Activated gamma-delta T cell (primary cell): Measurements from ENCODE around the gene S100A6.

ENCODE experiments used
- DNase-seq: peaks from one replicate; lab custom pipeline; 2025; lab: John Stamatoyannopoulos, UW

Gene S100A6

GRCh38 chr1:153545067-153546055, 9.6 kb upstream of the S100A6 start, which contains the start of gene S100A4:
Gene S100A4, minus strand, starts transcription at chr1:153545806. Its CDS starts 1,012 bp downstream, at chr1:153544794.
- DNase-seq, result no peak

DNA sequence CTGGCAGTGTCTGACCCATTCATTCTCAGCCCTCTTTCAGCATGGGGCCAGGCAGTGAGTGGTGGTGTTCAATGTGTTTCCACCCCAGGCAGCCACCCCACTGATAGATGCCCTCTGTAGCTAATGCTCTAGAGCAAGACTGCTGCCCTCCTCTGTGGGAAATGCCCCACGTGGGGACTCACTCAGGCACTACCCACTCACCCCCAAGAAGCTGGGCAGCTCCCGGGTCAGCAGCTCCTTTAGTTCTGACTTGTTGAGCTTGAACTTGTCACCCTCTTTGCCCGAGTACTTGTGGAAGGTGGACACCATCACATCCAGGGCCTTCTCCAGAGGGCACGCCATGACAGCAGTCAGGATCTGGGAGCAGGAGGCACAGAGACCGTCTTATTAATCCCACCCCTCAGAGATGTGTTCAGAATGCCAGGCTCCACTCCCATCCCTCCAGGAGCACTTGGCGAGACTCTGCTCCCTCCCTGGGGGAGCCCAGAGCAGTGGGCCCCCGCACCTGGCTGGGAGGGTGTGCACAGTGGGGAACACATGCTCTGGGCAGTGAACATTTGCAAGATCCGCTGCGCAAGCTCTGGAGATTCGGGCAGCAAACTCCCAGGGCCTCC, 8.8 kb upstream of the S100A6 start:
- DNase-seq, result no peak

DNA sequence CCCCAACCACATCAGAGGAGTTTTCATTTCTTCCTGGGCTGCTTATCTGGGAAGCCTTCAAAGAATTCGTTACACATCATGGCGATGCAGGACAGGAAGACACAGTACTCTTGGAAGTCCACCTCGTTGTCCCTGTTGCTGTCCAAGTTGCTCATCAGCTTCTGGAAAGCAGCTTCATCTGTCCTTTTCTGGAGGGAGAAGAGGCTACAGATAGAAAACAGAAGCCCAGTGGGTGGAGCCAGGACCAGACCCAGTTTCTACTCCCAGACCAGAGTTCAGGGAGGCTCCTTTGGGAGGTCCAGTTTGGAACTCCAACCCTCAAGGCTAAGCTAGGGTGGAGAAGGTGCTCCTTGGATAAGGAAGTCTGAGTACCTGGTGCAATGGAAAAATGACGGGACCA, 7.9 kb upstream of the S100A6 start:
- no peak for DNase-seq

DNA sequence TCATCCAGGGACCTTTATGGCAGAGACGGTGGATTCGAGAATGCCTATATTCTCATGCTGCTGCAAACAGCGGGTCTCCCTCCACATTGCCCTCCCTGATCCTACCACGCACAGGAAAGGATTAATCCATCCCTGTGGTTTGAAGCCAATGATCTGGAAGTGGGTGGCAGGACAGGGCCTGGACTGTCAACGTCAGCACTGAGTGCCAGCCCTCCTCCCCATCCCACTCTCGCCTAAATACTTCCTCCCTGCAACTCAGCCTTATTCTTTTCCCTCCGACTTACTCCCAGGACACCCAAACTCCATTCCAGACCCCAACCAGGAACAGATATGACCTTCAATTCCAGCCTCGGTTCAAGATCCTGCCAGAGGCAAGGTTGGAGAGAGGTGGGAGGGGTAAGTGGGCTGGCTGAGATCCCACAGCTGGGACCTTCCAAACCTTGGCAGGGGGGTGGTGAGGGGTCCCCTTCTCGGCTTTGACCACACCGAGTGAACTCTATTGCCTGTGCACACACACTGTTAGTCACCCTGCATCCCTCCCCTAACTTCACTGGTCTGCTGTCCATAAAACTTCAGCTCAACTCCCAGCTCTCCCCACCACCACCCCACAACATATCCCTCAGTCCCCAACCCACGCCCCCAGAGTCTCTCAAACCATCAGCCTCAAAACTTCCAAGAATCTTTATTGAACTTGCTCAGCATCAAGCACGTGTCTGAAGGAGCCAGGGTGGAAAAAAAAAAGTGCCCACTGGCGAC, 7.3 kb upstream of the S100A6 start:
- no peak for DNase-seq

DNA sequence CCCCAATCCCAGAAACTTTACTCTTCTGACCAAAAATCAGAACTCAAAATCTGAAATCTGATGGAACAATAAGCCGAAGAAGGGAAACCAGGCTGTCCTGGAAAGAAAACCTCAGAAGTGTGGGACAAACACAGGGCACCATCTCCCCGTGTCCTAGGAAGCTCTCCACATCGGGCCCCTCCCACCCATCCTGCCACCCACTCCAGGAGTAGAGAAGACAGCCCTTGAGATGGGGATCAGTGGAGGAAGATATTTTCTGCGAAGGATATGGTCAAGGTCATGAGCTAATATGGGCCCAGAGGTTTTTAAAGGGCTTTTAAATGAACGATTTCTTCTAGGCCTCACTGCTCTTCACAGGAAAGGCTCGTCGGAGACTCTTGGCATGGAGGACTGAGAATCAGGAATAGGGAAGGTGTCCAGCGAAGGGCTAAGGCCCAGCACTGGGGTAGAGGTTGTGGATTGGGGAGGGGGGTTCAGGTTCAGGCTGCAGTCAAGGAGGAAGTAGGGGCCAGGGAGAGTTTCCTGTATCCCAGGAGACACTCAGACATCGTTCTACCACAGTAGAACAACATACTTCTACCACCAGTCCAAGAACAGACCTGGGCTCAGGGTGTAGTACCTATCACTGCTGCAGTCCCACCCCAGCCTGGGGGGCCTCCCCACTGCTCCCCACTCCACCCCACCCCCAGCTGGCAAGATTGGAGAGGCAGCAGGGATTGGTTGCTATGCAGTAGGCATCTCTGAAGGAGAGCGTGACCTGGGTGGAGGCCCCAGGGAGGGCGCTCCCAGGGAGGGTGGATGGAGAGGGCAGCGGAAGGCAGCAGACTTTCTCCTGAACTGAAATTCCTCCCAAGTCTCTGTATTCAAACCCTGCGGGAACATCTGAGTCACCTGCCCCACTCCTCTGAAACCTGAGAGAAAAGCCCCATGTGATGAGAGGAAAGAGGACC, 6.1 kb upstream of the S100A6 start:
- no peak for DNase-seq

GRCh38 chr1:153540394-153541361, 4.9 kb upstream of the S100A6 start, which contains the start of gene S100A5:
Gene S100A5, minus strand, starts transcription at chr1:153540934. Its CDS starts 743 bp downstream, at chr1:153540191.
- DNase-seq, result no peak

- DNase-seq, result no peak
Measured at GRCh38 chr1:153539395-153540093, 3.8 kb upstream of the S100A6 start.

GRCh38 chr1:153538315-153538821, 2.6 kb upstream of the S100A6 start:
- no peak for DNase-seq

- DNase-seq, result no peak
Measured at GRCh38 chr1:153537376-153537730, 1.6 kb upstream of the S100A6 start.

- DNase-seq, result no peak
Measured at GRCh38 chr1:153536671-153537375, 1.0 kb upstream of the S100A6 start.

- peak; percentile 70 for DNase-seq
Measured at GRCh38 chr1:153536012-153536670, 350 bp upstream of the S100A6 start.

DNA sequence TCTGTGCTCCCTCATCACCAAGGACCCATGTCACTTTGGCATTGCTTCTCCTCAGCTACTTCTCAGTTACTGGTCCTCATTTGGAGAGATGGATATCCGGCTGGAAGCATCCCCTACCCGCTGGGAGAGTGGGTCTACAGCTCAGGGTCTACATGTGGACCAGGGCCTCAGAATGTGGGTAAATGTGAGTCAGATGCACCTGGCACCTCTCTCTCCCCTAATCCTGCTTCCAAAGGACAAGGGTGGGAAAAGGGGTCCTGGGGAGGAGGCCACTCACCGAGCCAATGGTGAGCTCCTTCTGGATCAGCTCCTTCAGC, 908 bp downstream of the S100A6 start:
- DNase-seq, result no peak

DNA sequence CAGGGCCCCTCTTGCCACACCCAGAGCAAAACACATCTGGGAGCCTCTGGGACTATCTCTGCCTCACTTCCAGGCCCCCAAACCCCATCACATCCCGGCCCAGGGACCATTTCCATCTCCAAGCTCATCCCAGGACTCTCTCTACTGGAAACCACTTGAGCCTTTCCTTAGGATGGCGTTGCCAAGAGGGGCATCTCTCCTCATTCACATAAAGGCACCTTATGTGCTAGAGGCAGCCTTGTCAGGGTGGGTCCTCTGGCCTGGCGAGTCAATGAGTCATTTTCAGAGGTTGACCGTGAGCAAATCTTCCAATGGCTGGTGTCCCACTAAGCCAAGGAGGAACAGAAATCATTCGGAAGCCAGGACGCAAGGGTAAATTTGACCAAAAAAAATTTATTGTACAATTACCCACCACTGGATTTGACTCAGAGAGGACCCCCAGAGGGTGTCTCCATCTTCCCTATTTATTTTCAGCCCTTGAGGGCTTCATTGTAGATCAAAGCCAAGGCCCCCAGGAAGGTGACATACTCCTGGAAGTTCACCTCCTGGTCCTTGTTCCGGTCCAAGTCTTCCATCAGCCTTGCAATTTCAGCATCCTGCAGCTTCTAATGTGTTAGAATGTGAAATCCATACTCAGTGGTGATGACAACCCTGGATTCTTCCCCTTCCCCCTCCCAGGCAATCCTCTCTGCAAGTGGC, 1.4 kb downstream of the S100A6 start:
- DNase-seq, result no peak

- no peak for DNase-seq
Measured at GRCh38 chr1:153533689-153534201, 2.0 kb downstream of the S100A6 start.

GRCh38 chr1:153532769-153533599, 2.8 kb downstream of the S100A6 start:
- DNase-seq, result peak; percentile 24

- DNase-seq, result no peak
Measured at GRCh38 chr1:153532181-153532580, 3.6 kb downstream of the S100A6 start.
